Kidney epithelial cell (primary cell): ENCODE data around the gene PDLIM7. TPM values are rescaled to one million over a fixed set of nuclear protein-coding genes. Genes with fewer than 3 reads are reported as not detected.

Experiments used
- DNase-seq: peaks from one replicate; pipeline ENCODE4 v3.0.0-alpha.2; 2010; ENCODE audit warnings: low read depth
- H3K27me3 ChIP-seq: 2 replicates; pipeline ENCODE4 v1.6.0; 2011; ENCODE audit warnings: low read length; ENCODE audit not compliant: control insufficient read depth, insufficient read depth
- H3K36me3 ChIP-seq: 2 replicates; pipeline ENCODE4 v1.5.1; 2011; ENCODE audit warnings: low read length; ENCODE audit not compliant: control insufficient read depth, insufficient read depth
- H3K4me3 ChIP-seq: 2 replicates; pipeline ENCODE4 v1.5.1; 2011; ENCODE audit warnings: low read depth, mild to moderate bottlenecking, control low read depth, low read length
- CTCF ChIP-seq: IDR thresholded peaks from 2 replicates; pipeline ENCODE4 v1.5.1; 2011; ENCODE audit warnings: mild to moderate bottlenecking, moderate library complexity, low read length, control low read depth, inconsistent platforms; ENCODE audit not compliant: insufficient read depth, poor library complexity, severe bottlenecking
- total RNA-seq: library from RNA; depleted of rRNA; stranded (reverse); fragments of >200 nt; gene quantifications from 2 replicates; pipeline ENCODE4 v1.2.3, GENCODE V29; 2015

PDLIM7 gene
- total RNA-seq, 1 donor from 2014 or later = 467 TPM

DNA sequence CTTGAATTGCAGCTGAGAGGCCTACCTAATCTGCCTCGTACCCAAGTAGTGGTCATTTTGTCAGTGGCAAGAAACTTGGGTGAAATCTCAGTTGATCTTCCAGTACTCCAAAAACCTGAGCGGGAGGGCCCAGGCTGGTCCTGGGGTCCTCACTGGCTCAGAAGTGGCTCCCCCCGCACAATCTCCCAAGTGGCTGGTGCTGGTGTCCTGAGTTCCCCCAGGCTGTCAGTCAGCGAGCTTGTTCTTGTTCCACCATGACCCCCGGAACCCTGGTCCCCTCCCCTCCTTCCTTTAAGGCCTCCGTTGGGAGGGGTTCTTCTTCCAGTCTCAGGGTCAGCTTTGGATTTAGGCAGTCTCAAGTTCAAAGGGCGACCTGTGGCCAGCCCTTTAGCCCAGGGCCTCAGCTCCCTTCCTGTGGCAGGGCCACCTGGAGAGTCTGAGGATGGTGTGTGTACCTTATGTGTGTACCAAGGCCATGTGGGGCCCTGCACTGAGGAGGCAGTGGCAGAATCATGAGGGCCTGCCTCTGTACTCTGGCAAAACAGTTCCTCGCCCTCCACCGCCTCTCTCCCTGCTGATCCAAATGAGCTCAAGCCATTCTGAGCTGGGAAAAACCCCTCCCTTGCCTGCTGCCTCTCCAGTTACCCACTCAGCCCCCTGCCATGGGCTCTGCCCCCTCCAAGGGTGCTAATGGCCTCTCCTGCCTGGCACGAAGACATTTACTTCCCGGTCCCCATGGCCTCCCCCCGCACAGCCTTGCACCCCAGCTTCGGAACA lies 19.5 kb downstream of the PDLIM7 start:
- H3K36me3 ChIP-seq = no peaks in the 10 kb centered on the region
- no peak for DNase-seq
- no peak overlapping the region for H3K4me3 ChIP-seq
- H3K27me3 ChIP-seq = no peaks in the 10 kb centered on the region
- TF ChIP-seq CTCF = no peak

DNA sequence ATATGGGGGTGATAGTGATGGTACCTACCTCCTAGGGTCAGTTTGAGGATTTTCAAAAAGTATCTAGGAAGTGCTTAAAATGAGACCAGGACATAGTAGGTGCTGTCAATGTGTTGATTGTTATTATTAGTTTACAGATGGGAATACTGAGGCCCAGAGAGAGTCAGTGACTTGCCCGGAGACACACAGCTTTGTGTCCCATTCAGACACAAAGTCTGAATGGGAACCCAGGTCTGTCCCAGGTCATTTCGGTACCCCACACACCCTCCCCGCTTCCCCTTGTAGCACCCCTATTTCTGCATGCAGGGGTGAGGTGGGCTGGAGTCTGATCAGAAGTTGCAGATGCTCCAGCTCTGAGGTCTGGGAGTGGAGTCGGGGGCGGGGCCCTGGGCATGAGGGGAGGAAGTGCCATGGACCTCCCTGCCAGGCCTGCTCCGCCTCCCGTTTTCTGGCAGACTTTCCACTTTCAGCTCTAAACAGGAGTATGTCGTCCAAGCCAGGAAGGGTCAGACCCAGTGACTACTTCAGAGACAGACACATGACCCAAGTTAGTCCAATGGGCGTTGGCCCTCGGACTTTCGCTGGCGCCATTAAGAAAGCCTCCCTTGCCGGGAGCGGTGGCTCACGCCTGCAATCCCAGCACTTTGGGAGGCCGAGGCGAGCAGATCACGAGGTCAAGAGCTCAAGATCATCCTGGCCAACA lies 20.7 kb downstream of the PDLIM7 start:
- Histone ChIP-seq H3K27me3 (no peaks in the 10 kb centered on the region), H3K4me3 (no peak overlapping the region), H3K36me3 (peaks cover 1% of the 10 kb centered on the region)
- TF ChIP-seq CTCF = no peak
- no peak for DNase-seq

DNA sequence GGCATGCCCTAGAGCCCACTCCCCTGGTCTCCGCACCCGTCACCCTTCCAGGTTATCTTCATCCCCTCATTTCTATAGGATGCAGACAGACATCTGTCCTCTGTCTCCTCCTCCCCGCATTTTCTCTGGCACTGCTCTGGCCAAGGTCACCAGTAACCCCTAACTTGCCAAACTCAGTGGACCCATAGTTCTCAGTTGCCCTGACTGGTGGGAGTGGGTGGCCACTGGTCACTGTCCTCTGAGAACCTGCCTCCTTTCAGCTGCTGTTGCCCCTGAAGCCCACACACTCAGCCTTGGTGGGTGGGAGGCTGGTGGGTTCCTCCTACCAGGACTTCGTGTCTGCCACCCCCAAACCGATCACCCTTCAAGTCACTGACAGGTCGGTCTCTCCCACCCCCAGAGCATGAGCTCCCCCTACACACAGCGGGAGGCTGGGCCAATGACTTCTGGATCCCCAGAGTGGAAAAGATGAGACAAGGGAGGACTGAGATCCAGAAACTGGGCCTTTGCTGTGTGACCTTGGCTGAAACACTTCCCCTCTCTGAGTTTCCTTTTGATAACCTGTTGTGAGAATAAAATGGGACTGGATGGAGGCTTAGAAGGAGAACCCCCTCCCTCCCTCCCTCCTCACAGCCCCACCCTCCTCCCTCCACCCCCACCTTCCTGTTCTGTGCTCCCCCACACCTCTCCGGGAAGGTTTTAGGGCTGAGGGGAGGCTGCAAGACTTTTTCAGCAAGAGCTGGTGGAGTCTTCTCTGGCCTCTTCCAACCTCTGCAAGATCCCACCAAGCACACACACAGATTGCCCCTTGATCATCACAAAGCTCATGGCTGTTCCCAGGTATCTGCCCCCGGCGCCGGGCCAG lies 21.6 kb downstream of the PDLIM7 start:
- no peak for DNase-seq

GRCh38 chr5:177474846-177475562 lies 22.4 kb downstream of the PDLIM7 start:
- no peak for TF ChIP-seq CTCF
- no peak for DNase-seq
- H3K36me3 ChIP-seq = peaks cover 2% of the 10 kb centered on the region
- no peaks in the 10 kb centered on the region for H3K27me3 ChIP-seq
- H3K4me3 ChIP-seq = no peak overlapping the region

More for the DNA sequence above, 21.6 kb downstream of the PDLIM7 start:
- no peak for TF ChIP-seq CTCF
- no peaks in the 10 kb centered on the region for H3K27me3 ChIP-seq
- H3K36me3 ChIP-seq = peaks cover 2% of the 10 kb centered on the region
- H3K4me3 ChIP-seq = no peak overlapping the region

DNA sequence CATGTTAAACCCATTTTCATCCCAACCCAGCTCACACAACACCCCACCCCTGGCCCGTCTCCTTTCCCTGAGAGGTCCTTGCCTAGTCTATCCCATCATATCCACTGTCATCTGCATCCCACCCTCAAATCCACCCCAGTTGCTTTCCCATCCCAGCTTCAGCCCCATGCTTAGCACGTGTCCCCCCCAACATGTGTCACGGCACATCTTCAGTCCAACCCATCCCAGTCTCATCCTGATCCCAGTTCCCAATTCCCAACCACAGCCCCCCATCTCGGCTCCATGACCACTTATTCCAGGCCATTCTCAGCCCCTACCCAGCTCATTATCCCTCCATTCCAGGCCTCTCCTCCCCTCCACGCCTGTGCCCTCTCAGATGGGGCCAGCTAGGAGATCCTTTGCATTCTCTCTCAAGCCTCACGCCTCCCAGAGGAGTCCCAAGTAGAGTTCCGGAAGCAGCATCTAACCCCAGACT lies 23.4 kb downstream of the PDLIM7 start:
- Histone ChIP-seq H3K27me3 (no peaks in the 10 kb centered on the region), H3K4me3 (no peak overlapping the region), H3K36me3 (peaks cover 2% of the 10 kb centered on the region)
- TF ChIP-seq CTCF = no peak
- no peak for DNase-seq
